SK-N-SH treated with all-trans-retinoic acid at 6 μM for 48 hours (cell line): Measurements from ENCODE around the gene MXD1.

ENCODE experiments used
- ATAC-seq: fragments of 200-7000 bp; cut with Tn5 transposase; 3 replicates; pipeline ENCODE4 v1.9.1; 2020; ENCODE audit warnings: mild to moderate bottlenecking, moderate library complexity
- ARNTL ChIP-seq: fragments of 450-650 bp; formaldehyde crosslinking; IDR thresholded peaks from 2 replicates; pipeline ENCODE4 v1.5.0; 2020; ENCODE audit warnings: low read depth, mild to moderate bottlenecking, moderate library complexity, borderline replicate concordance
- CREB5 ChIP-seq: fragments of 250-450 bp; sonication (Bioruptor Pico); IDR thresholded peaks from 2 replicates; pipeline ENCODE4 v1.5.1; 2020; ENCODE audit warnings: low read depth, mild to moderate bottlenecking, moderate library complexity
- CSDC2 ChIP-seq: fragments of 250-450 bp; sonication (Bioruptor Pico); IDR thresholded peaks from 2 replicates; pipeline ENCODE4 v1.5.0; 2020; ENCODE audit warnings: mild to moderate bottlenecking, moderate library complexity
- CSRNP3 ChIP-seq: fragments of 250-450 bp; sonication (Bioruptor Pico); IDR thresholded peaks from 2 replicates; pipeline ENCODE4 v1.5.1; 2021; ENCODE audit warnings: mild to moderate bottlenecking, moderate library complexity
- ESRRG ChIP-seq: fragments of 250-450 bp; sonication (Bioruptor Pico); IDR thresholded peaks from 2 replicates; pipeline ENCODE4 v1.6.1; 2021; ENCODE audit warnings: mild to moderate bottlenecking
- GLIS3 ChIP-seq: fragments of 250-450 bp; sonication (Bioruptor Pico); IDR thresholded peaks from 2 replicates; pipeline ENCODE4 v1.5.0; 2020; ENCODE audit warnings: mild to moderate bottlenecking, moderate library complexity
- ISL1 ChIP-seq: fragments of 250-450 bp; sonication (Bioruptor Pico); IDR thresholded peaks from 2 replicates; pipeline ENCODE4 v2.1.2; 2022; ENCODE audit warnings: mild to moderate bottlenecking, moderate library complexity
- OSR1 ChIP-seq: fragments of 250-450 bp; sonication (Bioruptor Pico); IDR thresholded peaks from 2 replicates; pipeline ENCODE4 v1.8.0; 2022; ENCODE audit warnings: moderate library complexity, mild to moderate bottlenecking, inconsistent platforms
- POU6F1 ChIP-seq: fragments of 250-450 bp; sonication (Bioruptor Pico); IDR thresholded peaks from 2 replicates; pipeline ENCODE4 v1.8.0; 2021; ENCODE audit warnings: low read depth, mild to moderate bottlenecking, moderate library complexity, borderline replicate concordance
- PPARA ChIP-seq: fragments of 250-450 bp; sonication (Bioruptor Pico); IDR thresholded peaks from 2 replicates; pipeline ENCODE4 v1.5.0; 2020; ENCODE audit warnings: mild to moderate bottlenecking, borderline replicate concordance
- RARB ChIP-seq: fragments of 250-450 bp; sonication (Bioruptor Pico); IDR thresholded peaks from 2 replicates; pipeline ENCODE4 v1.8.0; 2021; ENCODE audit warnings: mild to moderate bottlenecking, moderate library complexity
- SNAI2 ChIP-seq: fragments of 250-450 bp; sonication (Bioruptor Pico); IDR thresholded peaks from 2 replicates; pipeline ENCODE4 v1.5.0; 2020; ENCODE audit warnings: mild to moderate bottlenecking, moderate library complexity
- TCF4 ChIP-seq: fragments of 250-450 bp; sonication (Bioruptor Pico); IDR thresholded peaks from 2 replicates; pipeline ENCODE4 v1.8.0; 2021; ENCODE audit warnings: mild to moderate bottlenecking, moderate library complexity, borderline replicate concordance
- TOX ChIP-seq: fragments of 250-450 bp; sonication (Bioruptor Pico); IDR thresholded peaks from 2 replicates; pipeline ENCODE4 v1.8.0; 2021; ENCODE audit warnings: mild to moderate bottlenecking, moderate library complexity, borderline replicate concordance
- TSHZ2 ChIP-seq: fragments of 250-450 bp; sonication (Bioruptor Pico); IDR thresholded peaks from 2 replicates; pipeline ENCODE4 v1.5.0; 2020; ENCODE audit warnings: mild to moderate bottlenecking, moderate library complexity
- ZC3H10 ChIP-seq: fragments of 250-450 bp; sonication (Bioruptor Pico); IDR thresholded peaks from 2 replicates; pipeline ENCODE4 v1.5.1; 2021; ENCODE audit warnings: mild to moderate bottlenecking, moderate library complexity
- ZFP30 ChIP-seq: fragments of 450-650 bp; formaldehyde crosslinking; IDR thresholded peaks from 2 replicates; pipeline ENCODE4 v1.5.0; 2022; ENCODE audit warnings: mild to moderate bottlenecking, moderate library complexity
- ZNF565 ChIP-seq: fragments of 450-650 bp; formaldehyde crosslinking; conservative IDR thresholded peaks from 2 replicates; pipeline ENCODE4 v1.5.0; 2020; ENCODE audit warnings: low read depth, mild to moderate bottlenecking, moderate library complexity
- ZNF70 ChIP-seq: fragments of 450-650 bp; formaldehyde crosslinking; IDR thresholded peaks from 2 replicates; pipeline ENCODE4 v1.5.0; 2020; ENCODE audit warnings: mild to moderate bottlenecking, moderate library complexity

The MXD1 gene

GRCh38 chr2:69972822-69973221 is 57.9 kb downstream of the MXD1 start:
- TF ChIP-seq CSRNP3 (CRISPR knock-in tag) = no peak
- TF ChIP-seq RARB (CRISPR knock-in tag) = no peak
- no peak for TF ChIP-seq TCF4 (CRISPR knock-in tag)
- TF ChIP-seq POU6F1 = no peak
- ATAC-seq = no peak

- ATAC-seq = no peak
These were observed 58.4 kb downstream of the MXD1 start for GRCh38 chr2:69973335-69973735.

More at GRCh38 chr2:69973335-69973735, 58.4 kb downstream of the MXD1 start:
- no peak for TF ChIP-seq ZNF70 (CRISPR knock-in tag)
- no peak for TF ChIP-seq TCF4 (CRISPR knock-in tag)
- no peak for TF ChIP-seq ARNTL
- no peak for TF ChIP-seq GLIS3
- no peak for TF ChIP-seq CSRNP3 (CRISPR knock-in tag)
- no peak for TF ChIP-seq PPARA (CRISPR knock-in tag)
- no peak for TF ChIP-seq CREB5
- TF ChIP-seq CSDC2 = no peak
- no peak for TF ChIP-seq ISL1
- no peak for TF ChIP-seq ZFP30
- no peak for TF ChIP-seq OSR1 (CRISPR knock-in tag)
- TF ChIP-seq ZC3H10 (CRISPR knock-in tag) = no peak
- TF ChIP-seq RARB (CRISPR knock-in tag) = no peak
- TF ChIP-seq TSHZ2 (CRISPR knock-in tag) = no peak
- TF ChIP-seq SNAI2 (CRISPR knock-in tag) = no peak
- no peak for TF ChIP-seq POU6F1
- no peak for TF ChIP-seq TOX (CRISPR knock-in tag)
- TF ChIP-seq ZNF565 (CRISPR knock-in tag) = no peak
- no peak for TF ChIP-seq ESRRG (CRISPR knock-in tag)
